MM.1S (cell line): ENCODE measurements around the gene NCOA4.

Experiments used
- DNase-seq: peaks from one replicate; pipeline ENCODE4 v3.0.0-alpha.2; 2015
- H2AFZ ChIP-seq: fragments of 300-600 bp; sonication (generic); 2 replicates; pipeline ENCODE4 v1.6.0; 2016; ENCODE audit warnings: antibody characterized with exemption, low read length
- H3F3A ChIP-seq: fragments of 300-600 bp; sonication (generic); 2 replicates; pipeline ENCODE4 v1.6.1; 2016; ENCODE audit warnings: mild to moderate bottlenecking, antibody characterized with exemption, low read length, moderate library complexity, mixed read lengths; ENCODE audit not compliant: insufficient read depth
- H3K27ac ChIP-seq: fragments of 300-600 bp; sonication (generic); 2 replicates; pipeline ENCODE4 v1.5.1; 2016; ENCODE audit warnings: mild to moderate bottlenecking, low read length
- H3K27me3 ChIP-seq: fragments of 300-600 bp; sonication (generic); replicated peaks from 2 replicates; pipeline ENCODE4 v1.6.0; 2016; ENCODE audit warnings: low read length; ENCODE audit not compliant: insufficient read depth
- H3K36me3 ChIP-seq: fragments of 300-600 bp; sonication (generic); replicated peaks from 2 replicates; pipeline ENCODE4 v1.6.1; 2016; ENCODE audit warnings: mild to moderate bottlenecking, low read length, mixed read lengths; ENCODE audit not compliant: insufficient read depth
- H3K4me1 ChIP-seq: fragments of 300-600 bp; sonication (generic); 2 replicates; pipeline ENCODE4 v1.6.1; 2016; ENCODE audit warnings: low read length, mixed read lengths
- H3K4me2 ChIP-seq: fragments of 300-600 bp; sonication (generic); 2 replicates; pipeline ENCODE4 v1.6.0; 2016; ENCODE audit warnings: low read depth, low read length
- H3K4me3 ChIP-seq: fragments of 300-600 bp; sonication (generic); 2 replicates; pipeline ENCODE4 v1.5.1; 2016; ENCODE audit warnings: low read length, mixed read lengths
- H3K79me2 ChIP-seq: fragments of 300-600 bp; sonication (generic); 2 replicates; pipeline ENCODE4 v1.6.1; 2016; ENCODE audit warnings: mixed run types, low read length, mixed read lengths
- H3K9ac ChIP-seq: fragments of 300-600 bp; sonication (generic); 2 replicates; pipeline ENCODE4 v1.6.1; 2016; ENCODE audit warnings: low read length, mixed read lengths
- H3K9me2 ChIP-seq: fragments of 300-600 bp; sonication (generic); replicated peaks from 2 replicates; pipeline ENCODE4 v1.6.1; 2016; ENCODE audit warnings: mild to moderate bottlenecking, low read length, mixed read lengths; ENCODE audit not compliant: insufficient read depth
- H3K9me3 ChIP-seq: fragments of 300-600 bp; sonication (generic); replicated peaks from 2 replicates; pipeline ENCODE4 v1.6.1; 2016; ENCODE audit warnings: mild to moderate bottlenecking, low read length, mixed read lengths; ENCODE audit not compliant: insufficient read depth
- H4K20me1 ChIP-seq: fragments of 300-600 bp; sonication (generic); 2 replicates; pipeline ENCODE4 v1.6.1; 2016; ENCODE audit warnings: mild to moderate bottlenecking, low read length, moderate library complexity, mixed read lengths; ENCODE audit not compliant: insufficient read depth
- CTCF ChIP-seq: fragments of 300-600 bp; sonication (generic); IDR thresholded peaks from 2 replicates; pipeline ENCODE4 v1.5.1; 2016; ENCODE audit warnings: antibody characterized with exemption, low read length, mixed read lengths
- EZH2 ChIP-seq: fragments of 300-600 bp; sonication (generic); optimal IDR thresholded peaks from 2 replicates; pipeline ENCODE3; 2017; ENCODE audit warnings: low read depth, mild to moderate bottlenecking, antibody characterized with exemption, low read length, mixed read lengths
- EZH2phosphoT487 ChIP-seq: fragments of 300-600 bp; sonication (generic); IDR thresholded peaks from 2 replicates; pipeline ENCODE4 v1.6.1; 2018; ENCODE audit warnings: antibody characterized with exemption, low read length

NCOA4 gene

GRCh38 chr10:46012746-46013145 lies 17.7 kb downstream of the NCOA4 start:
- Histone ChIP-seq H3K9me2 (no peaks in the 10 kb centered on the region), H3F3A (0 out of 2 replicates have a peak, but pooled peaks cover 3% of the 10 kb centered on the region), H3K27ac (no peak overlapping the region), H3K4me1 (no peaks in the 10 kb centered on the region), H3K27me3 (no peaks in the 10 kb centered on the region), H3K4me2 (no peak overlapping the region), H3K4me3 (no peak overlapping the region), H3K9me3 (no peaks in the 10 kb centered on the region), H2AFZ (no peak overlapping the region), H4K20me1 (peaks cover 6% of the 10 kb centered on the region), H3K79me2 (peaks cover 74% of the 10 kb centered on the region), H3K36me3 (peaks cover 28% of the 10 kb centered on the region; the same call in 1 of the 2 replicates), H3K9ac (no peak overlapping the region)
- no peak for DNase-seq
- TF ChIP-seq EZH2 = no peak

- no peak overlapping the region for H2AFZ ChIP-seq
- no peak overlapping the region for H3K4me3 ChIP-seq
- H3K27ac ChIP-seq = no peak overlapping the region
- no peaks in the 10 kb centered on the region for H4K20me1 ChIP-seq
- H3K9ac ChIP-seq = no peak overlapping the region
- no peaks in the 10 kb centered on the region for H3K9me3 ChIP-seq
- H3F3A ChIP-seq = peaks cover 3% of the 10 kb centered on the region; the same call in 1 of the 2 replicates
- H3K36me3 ChIP-seq = peaks cover 30% of the 10 kb centered on the region
- peaks cover 40% of the 10 kb centered on the region for H3K79me2 ChIP-seq
- H3K27me3 ChIP-seq = no peaks in the 10 kb centered on the region
- no peaks in the 10 kb centered on the region for H3K9me2 ChIP-seq
- no peaks in the 10 kb centered on the region for H3K4me1 ChIP-seq
- DNase-seq = no peak
- H3K4me2 ChIP-seq = no peak overlapping the region
- TF ChIP-seq EZH2phosphoT487 (no peak), EZH2 (no peak), CTCF (no peak)
Observed at GRCh38 chr10:46006219-46006618, 24.2 kb downstream of the NCOA4 start.

GRCh38 chr10:46005383-46005782 lies 25.0 kb downstream of the NCOA4 start:
- no peak overlapping the region for H3K9ac ChIP-seq
- H4K20me1 ChIP-seq = no peaks in the 10 kb centered on the region

More at GRCh38 chr10:46005383-46005782, 25.0 kb downstream of the NCOA4 start:
- Histone ChIP-seq H3K27ac (no peak overlapping the region), H3K4me2 (no peak overlapping the region), H3K36me3 (peaks cover 30% of the 10 kb centered on the region), H2AFZ (no peak overlapping the region), H3K4me3 (no peak overlapping the region), H3K9me3 (no peaks in the 10 kb centered on the region), H3K79me2 (peaks cover 43% of the 10 kb centered on the region), H3F3A (peaks cover 8% of the 10 kb centered on the region; the same call in 1 of the 2 replicates), H3K27me3 (no peaks in the 10 kb centered on the region), H3K9me2 (no peaks in the 10 kb centered on the region), H3K4me1 (no peaks in the 10 kb centered on the region)
- no peak for TF ChIP-seq EZH2
- no peak for TF ChIP-seq CTCF
- TF ChIP-seq EZH2phosphoT487 = no peak
- no peak for DNase-seq
